Mesothelial cell of epicardium (in vitro differentiated cells): ENCODE measurements around the gene CDON. TPM values are rescaled to one million over a fixed set of nuclear protein-coding genes. Genes with fewer than 3 reads are reported as not detected.

Source experiments
- DNase-seq, 2 experiments: peaks; one replicate each; pipeline ENCODE4 v3.0.0; 2021; ENCODE audit warnings: low spot score in 2 of 2; ENCODE audit not compliant: unreplicated experiment in 2 of 2
- H3K27ac Mint-ChIP-seq: 2 replicates; pipeline ENCODE4 v1.8.0; 2021; ENCODE audit warnings: mixed read lengths
- H3K27me3 Mint-ChIP-seq: 2 replicates; pipeline ENCODE4 v1.8.0; 2021; ENCODE audit warnings: low read depth, mixed read lengths
- H3K36me3 Mint-ChIP-seq: 2 replicates; pipeline ENCODE4 v1.8.0; 2021; ENCODE audit warnings: mixed read lengths
- H3K4me1 Mint-ChIP-seq: 2 replicates; pipeline ENCODE4 v1.8.0; 2021; ENCODE audit warnings: mixed read lengths
- H3K4me3 Mint-ChIP-seq: 2 replicates; pipeline ENCODE4 v1.8.0; 2021; ENCODE audit warnings: mild to moderate bottlenecking, moderate library complexity, mixed read lengths
- H3K9me3 Mint-ChIP-seq: 2 replicates; pipeline ENCODE4 v1.8.0; 2021; ENCODE audit warnings: mixed read lengths
- CTCF ChIP-seq: fragments of 200-600 bp; sonication (generic); IDR thresholded peaks from one replicate; pipeline ENCODE4 v1.5.0; 2021; ENCODE audit warnings: antibody characterized with exemption; ENCODE audit not compliant: unreplicated experiment
- total RNA-seq: library from RNA; stranded (reverse); gene quantifications from 3 replicates; pipeline ENCODE4 v1.2.1, GENCODE V29; 2021

CDON gene
- total RNA-seq, 1 donor from 2014 or later, result 165 TPM

- H3K9me3 Mint-ChIP-seq, result no peaks in the 10 kb centered on the region
- peaks cover 82% of the 10 kb centered on the region for H3K4me1 Mint-ChIP-seq
- TF ChIP-seq CTCF, result no peak
- H3K36me3 Mint-ChIP-seq, result no peaks in the 10 kb centered on the region
- H3K27ac Mint-ChIP-seq, result peak overlapping the region; percentile 88
- DNase-seq, result no peak
- no peaks in the 10 kb centered on the region for H3K27me3 Mint-ChIP-seq
- no peak overlapping the region for H3K4me3 Mint-ChIP-seq
Observed at GRCh38 chr11:126101930-126102283, 39.2 kb upstream of the CDON start.

GRCh38 chr11:126101251-126101929, 38.7 kb upstream of the CDON start:
- no peak for DNase-seq
- no peak for TF ChIP-seq CTCF
- H3K27me3 Mint-ChIP-seq, result no peaks in the 10 kb centered on the region
- no peak overlapping the region for H3K4me3 Mint-ChIP-seq
- peaks cover 77% of the 10 kb centered on the region for H3K4me1 Mint-ChIP-seq
- H3K27ac Mint-ChIP-seq, result peak overlapping the region; percentile 61
- no peaks in the 10 kb centered on the region for H3K9me3 Mint-ChIP-seq
- no peaks in the 10 kb centered on the region for H3K36me3 Mint-ChIP-seq

GRCh38 chr11:126100716-126101115, 38.0 kb upstream of the CDON start:
- no peaks in the 10 kb centered on the region for H3K36me3 Mint-ChIP-seq
- no peak for TF ChIP-seq CTCF
- H3K9me3 Mint-ChIP-seq, result no peaks in the 10 kb centered on the region
- H3K27me3 Mint-ChIP-seq, result no peaks in the 10 kb centered on the region
- H3K4me1 Mint-ChIP-seq, result peaks cover 72% of the 10 kb centered on the region
- H3K4me3 Mint-ChIP-seq, result no peak overlapping the region
- no peak for DNase-seq
- peak overlapping the region; percentile 61 for H3K27ac Mint-ChIP-seq

GRCh38 chr11:126098204-126098769, 35.6 kb upstream of the CDON start:
- DNase-seq, result no peak
- Mint-ChIP-seq H3K27me3 (no peaks in the 10 kb centered on the region), H3K9me3 (no peaks in the 10 kb centered on the region), H3K4me1 (peaks cover 48% of the 10 kb centered on the region), H3K27ac (peak overlapping the region; percentile 21), H3K4me3 (no peak overlapping the region), H3K36me3 (no peaks in the 10 kb centered on the region)
- no peak for TF ChIP-seq CTCF

- no peak overlapping the region for H3K27ac Mint-ChIP-seq
- peaks cover 26% of the 10 kb centered on the region for H3K4me1 Mint-ChIP-seq
Observed at GRCh38 chr11:126095745-126096144, 33.1 kb upstream of the CDON start.

More at GRCh38 chr11:126095745-126096144, 33.1 kb upstream of the CDON start:
- Mint-ChIP-seq H3K27me3 (no peaks in the 10 kb centered on the region), H3K9me3 (no peaks in the 10 kb centered on the region), H3K36me3 (no peaks in the 10 kb centered on the region), H3K4me3 (no peak overlapping the region)
- no peak for DNase-seq
- no peak for TF ChIP-seq CTCF
